ENCODE results near the gene UBE2F.

- TF ChIP-seq CTCF (IDR thresholded peaks at IDR 0.05) (no peak), POLR2A (IDR thresholded peaks at IDR 0.05) (no peak), EP300 (IDR thresholded peaks at IDR 0.05) (no peak), POLR2AphosphoS5 (IDR thresholded peaks at IDR 0.05) (no peak)
Measured at GRCh38 chr2:238016526-238016925, 49.7 kb downstream of the UBE2F start.
